HG03521 (cell line): Measurements from ENCODE around the gene MCF2L2.
"Not testable (repeated sequence)": the region's sequence is repeated elsewhere in the genome, so short reads cannot be mapped to it uniquely, and the experiment has no call there.

Source experiments
- ATAC-seq: cut with Tn5 transposase; IDR thresholded peaks from one replicate; pipeline ENCODE4 v1.9.1; 2021; ENCODE audit warnings: mild to moderate bottlenecking, moderate library complexity; ENCODE audit not compliant: unreplicated experiment

The MCF2L2 gene

DNA sequence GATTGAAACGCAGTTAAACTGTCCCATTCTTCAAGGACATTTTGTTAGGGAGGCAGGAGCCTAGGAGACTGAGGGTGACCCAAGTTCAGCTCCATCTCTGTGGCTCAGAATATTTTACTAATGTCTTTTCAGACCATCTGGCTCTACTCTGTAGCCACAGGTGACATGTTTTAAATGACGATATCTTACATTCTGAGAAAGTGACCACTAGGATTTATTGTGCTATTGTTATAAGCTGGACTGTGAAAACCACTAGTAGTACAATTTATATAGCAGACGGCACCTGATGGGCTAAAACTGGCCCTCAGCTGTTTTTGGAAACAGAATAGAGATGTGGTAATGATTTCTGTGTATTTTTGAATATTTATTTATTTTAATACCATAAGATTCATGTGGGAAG lies 55.5 kb downstream of the MCF2L2 start:
- no peak for ATAC-seq

- ATAC-seq, result not testable (repeated sequence)
Observed at GRCh38 chr3:183371600-183371968, 56.8 kb downstream of the MCF2L2 start.

DNA sequence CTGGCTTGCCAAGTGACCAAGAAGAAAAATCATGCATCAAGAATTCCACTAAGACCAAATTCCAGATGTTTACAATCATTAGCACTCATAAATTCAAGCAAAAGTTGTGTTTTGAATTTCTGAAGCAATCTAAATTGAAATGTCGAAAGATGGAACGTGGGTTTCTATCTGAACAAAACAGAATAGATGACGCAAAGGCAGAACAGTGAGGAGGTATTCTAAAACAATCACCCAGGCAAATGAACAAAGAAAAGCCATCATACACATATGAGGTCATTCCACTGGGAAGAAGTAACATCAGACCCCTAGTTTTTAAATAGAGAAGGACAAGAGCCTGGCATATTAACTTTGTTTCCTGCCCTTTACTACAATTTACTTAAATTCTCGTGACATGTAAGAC lies 58.0 kb downstream of the MCF2L2 start:
- no peak for ATAC-seq

GRCh38 chr3:183369627-183370026 lies 58.8 kb downstream of the MCF2L2 start:
- ATAC-seq, result no peak

DNA sequence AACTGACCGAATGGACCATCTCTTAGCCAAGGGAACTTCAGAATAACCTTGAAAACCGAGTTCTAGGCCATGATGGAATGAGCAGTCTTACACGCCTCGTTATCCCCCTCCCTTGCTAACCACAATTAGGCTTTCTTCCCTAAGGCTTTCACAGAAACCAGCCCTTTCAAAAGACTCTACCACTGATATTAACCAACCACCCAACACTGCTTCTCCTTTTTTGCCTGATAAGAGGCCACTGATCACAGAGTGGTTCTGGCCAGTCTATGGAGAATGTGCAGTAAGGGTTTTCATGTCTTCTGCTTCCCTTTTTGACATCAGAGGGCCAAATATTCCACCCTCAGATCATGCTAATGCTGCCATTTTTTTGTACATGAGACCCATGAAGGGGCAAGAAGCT lies 59.3 kb downstream of the MCF2L2 start:
- no peak for ATAC-seq

- ATAC-seq, result no peak
Observed at GRCh38 chr3:183360971-183361624, 67.3 kb downstream of the MCF2L2 start.

GRCh38 chr3:183359036-183359435 lies 69.4 kb downstream of the MCF2L2 start:
- no peak for ATAC-seq

DNA sequence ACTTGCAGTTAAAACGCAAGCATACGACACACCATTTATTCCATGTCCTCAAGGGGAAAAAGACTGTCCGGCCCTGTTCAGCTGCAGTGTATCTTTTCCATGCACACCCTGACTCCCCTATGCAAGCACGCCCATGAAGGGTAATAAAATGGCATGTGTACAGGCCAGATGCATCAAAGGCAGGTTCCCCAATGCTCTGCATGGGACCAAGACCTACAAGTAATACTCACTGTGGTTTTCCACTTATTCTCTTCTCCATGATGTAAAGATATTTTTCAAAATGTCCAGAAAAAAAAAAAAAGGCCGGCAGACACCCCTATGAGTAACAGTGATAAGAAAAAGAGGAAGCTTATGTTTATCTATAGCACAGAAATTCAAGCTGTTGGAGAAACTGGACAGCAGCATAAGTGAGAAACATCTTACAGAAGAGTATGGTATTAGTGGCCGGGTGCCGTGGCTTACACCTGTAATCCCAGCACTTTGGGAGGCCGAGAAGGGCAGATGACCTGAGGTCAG lies 70.8 kb downstream of the MCF2L2 start:
- no peak for ATAC-seq

GRCh38 chr3:183356920-183357319 lies 71.5 kb downstream of the MCF2L2 start:
- ATAC-seq, result no peak

- ATAC-seq, result no peak
Observed at GRCh38 chr3:183354874-183355273, 73.5 kb downstream of the MCF2L2 start.

GRCh38 chr3:183354325-183354831 lies 74.0 kb downstream of the MCF2L2 start:
- no peak for ATAC-seq

GRCh38 chr3:183353421-183353820 lies 75.0 kb downstream of the MCF2L2 start:
- ATAC-seq, result no peak

DNA sequence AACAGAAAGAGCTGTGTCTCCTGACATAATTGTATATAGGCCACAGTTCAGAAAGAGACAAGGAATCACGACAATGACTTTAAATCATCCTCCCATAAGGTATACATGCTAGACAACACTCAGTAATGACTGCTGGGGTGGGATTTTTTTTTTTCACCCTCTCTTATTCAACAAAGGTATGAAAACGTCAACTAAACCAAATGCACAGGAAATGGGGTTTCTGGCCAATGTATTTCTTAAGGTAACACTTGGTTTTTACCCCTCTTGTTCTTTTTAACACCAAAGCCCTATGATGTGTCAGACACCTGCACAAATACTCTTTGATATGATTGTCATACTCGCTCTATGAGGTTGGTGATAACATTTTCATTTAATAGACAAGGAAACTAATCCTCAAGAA lies 78.3 kb downstream of the MCF2L2 start:
- no peak for ATAC-seq

- ATAC-seq, result no peak
Observed at GRCh38 chr3:183349421-183350157, 78.8 kb downstream of the MCF2L2 start.

GRCh38 chr3:183342824-183343223 lies 85.6 kb downstream of the MCF2L2 start:
- no peak for ATAC-seq

DNA sequence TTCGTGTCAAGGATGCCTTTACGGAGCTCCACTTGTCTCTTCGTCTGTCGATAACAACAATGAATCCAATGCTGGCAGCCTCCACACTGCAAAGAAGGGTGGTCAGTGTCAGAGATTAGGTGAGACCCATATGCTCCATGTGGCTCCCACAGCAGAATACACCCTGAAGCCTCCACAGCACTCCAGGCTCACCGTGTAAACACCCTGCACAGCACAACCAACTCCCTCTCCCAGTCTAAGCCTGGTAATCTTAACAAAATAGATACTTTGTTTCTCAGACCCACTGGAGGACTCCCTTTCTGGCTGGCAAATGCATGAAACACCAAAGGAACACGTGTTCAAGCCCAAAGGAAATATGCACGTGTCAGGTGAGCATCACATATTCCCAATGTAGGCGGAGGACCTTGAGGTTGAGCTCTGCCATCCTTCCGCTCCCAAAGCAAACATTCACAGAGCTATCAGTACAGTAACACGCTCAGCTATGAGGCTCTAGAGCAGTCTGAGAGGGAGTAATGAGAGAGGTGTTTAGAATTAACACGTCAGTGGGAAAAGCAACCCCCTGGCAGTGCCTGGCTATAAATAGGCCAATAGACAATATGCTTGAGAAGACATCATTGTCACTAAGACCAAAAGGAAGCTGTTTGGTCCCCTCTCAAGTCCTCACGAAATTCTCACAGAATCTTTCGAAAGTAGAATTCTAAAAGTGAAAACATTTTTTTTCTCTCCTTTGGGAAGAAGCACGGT lies 86.7 kb downstream of the MCF2L2 start:
- ATAC-seq, result no peak

- ATAC-seq, result no peak
Observed at GRCh38 chr3:183340222-183340621, 88.2 kb downstream of the MCF2L2 start.

DNA sequence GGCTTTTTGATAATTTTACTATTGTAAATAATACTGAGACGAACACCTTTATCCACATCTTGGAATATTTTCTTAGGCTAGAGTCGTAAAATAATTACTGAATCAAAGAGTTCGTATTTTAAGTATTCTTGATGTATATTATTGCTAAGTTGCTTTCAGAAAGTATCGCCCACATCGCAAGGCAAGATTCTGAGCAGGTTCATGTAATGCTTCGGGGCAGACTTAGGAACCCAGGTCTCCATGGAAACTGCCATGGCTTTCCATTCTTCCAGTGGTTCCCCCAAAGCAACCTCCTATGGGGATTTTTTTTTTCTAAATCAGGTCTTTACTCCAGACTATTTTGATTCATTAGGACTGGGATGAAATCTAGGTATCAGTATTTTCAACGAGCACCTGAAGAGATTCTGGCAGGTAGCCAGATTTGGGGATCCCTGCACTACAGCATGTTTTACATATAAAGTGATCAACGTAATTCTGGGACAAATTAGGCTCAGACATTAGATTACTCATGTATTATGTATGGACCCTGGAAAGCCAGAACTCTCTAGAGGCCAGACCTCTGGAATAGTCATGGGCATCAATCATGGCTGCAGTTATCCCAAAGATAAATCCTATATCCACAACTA lies 88.8 kb downstream of the MCF2L2 start:
- no peak for ATAC-seq

DNA sequence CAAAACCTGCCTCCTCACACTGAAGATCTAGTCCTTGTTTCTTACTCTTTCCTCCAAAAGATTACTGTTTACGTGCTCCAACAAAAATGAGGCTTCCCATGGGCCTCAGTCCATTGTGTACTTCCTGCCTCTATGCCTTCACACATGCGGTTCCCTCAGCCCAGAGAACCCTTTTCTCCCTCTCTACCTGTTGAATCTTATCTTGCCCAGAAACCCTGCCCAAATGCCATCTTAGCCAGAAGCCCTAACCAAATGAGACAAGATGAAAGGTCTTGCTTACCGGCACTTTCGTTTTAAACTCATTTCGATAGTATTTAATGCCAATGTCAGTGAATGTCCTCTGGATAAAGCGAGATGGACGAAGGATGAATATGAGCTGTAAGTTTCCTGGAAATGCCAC lies 89.9 kb downstream of the MCF2L2 start:
- ATAC-seq, result no peak

- no peak for ATAC-seq
Observed at GRCh38 chr3:183332487-183332886, 95.9 kb downstream of the MCF2L2 start.

- ATAC-seq, result no peak
Observed at GRCh38 chr3:183331498-183331897, 96.9 kb downstream of the MCF2L2 start.
